Endothelial cell of umbilical vein (primary cell): ENCODE data around the gene MAN2B2. TPM values are rescaled to one million over a fixed set of nuclear protein-coding genes. Genes with fewer than 3 reads are reported as not detected.

Source experiments
- BruUV-seq: library from RNA; stranded (reverse); fragments of 400-500 nt; replicated peaks from 2 replicates; lab custom pipeline; 2021; lab: Mats Ljungman, UMichigan
- CTCF ChIA-PET: fragments of 300-600, 350-600 bp; sonication (Branson Sonifier 250); formaldehyde crosslinking; loops from one replicate; lab custom pipeline; 2021; ENCODE audit warnings: antibody characterized with exemption, inconsistent platforms; lab: Charles Lee
- POLR2A ChIA-PET: fragments of 300-600, 350-600 bp; sonication (Branson Sonifier 250); formaldehyde crosslinking; loops from one replicate; lab custom pipeline; 2021; ENCODE audit warnings: antibody characterized with exemption, inconsistent platforms; lab: Charles Lee
- DNase-seq: peaks from one replicate; pipeline ENCODE4 v3.0.0-alpha.2; 2011; ENCODE audit warnings: low read depth, low spot score
- FAIRE-seq: peaks from 2 replicates; lab custom pipeline; 2011; peaks lifted over from hg19 to GRCh38; lab: Jason Lieb, UNC
- H2AFZ ChIP-seq: 2 replicates; pipeline ENCODE4 v1.6.0; 2012; ENCODE audit warnings: low read depth, low read length, control low read depth, inconsistent platforms
- H3K27ac ChIP-seq: 2 replicates; pipeline ENCODE4 v1.5.1; 2011; ENCODE audit warnings: low read depth, mild to moderate bottlenecking, control low read depth, low read length, moderate library complexity; ENCODE audit not compliant: insufficient read depth
- H3K27me3 ChIP-seq, 2 experiments: 2 replicates each; pipeline versions ENCODE4 v1.6.0 to v1.6.1; 2011; ENCODE audit warnings: low read length in 2 of 2, mixed read lengths in 1 of 2; ENCODE audit not compliant: control insufficient read depth in 2 of 2, insufficient read depth in 2 of 2
- H3K36me3 ChIP-seq, 2 experiments: 2 replicates in 1 of 2; 3 replicates in 1 of 2; pipeline ENCODE4 v1.5.1; 2011; ENCODE audit warnings: low read length in 2 of 2, mild to moderate bottlenecking in 1 of 2, moderate library complexity in 1 of 2; ENCODE audit not compliant: control insufficient read depth in 2 of 2, insufficient read depth in 2 of 2; ENCODE audit errors: extremely low read depth in 1 of 2
- H3K4me1 ChIP-seq: 3 replicates; pipeline ENCODE4 v1.5.1; 2011; ENCODE audit warnings: mild to moderate bottlenecking, low read length; ENCODE audit not compliant: control insufficient read depth, insufficient read depth; ENCODE audit errors: extremely low read depth
- H3K4me2 ChIP-seq: 2 replicates; pipeline ENCODE4 v1.6.1; 2011; ENCODE audit warnings: low read length, control low read depth, mixed read lengths; ENCODE audit not compliant: insufficient read depth
- H3K4me3 ChIP-seq, 3 experiments: fragments of 200-600 bp in 1 of 3; sonication (generic), shearing (Covaris generic) in 1 of 3; replicated peaks in 1 of 3; 2 replicates each; pipeline ENCODE4 v1.5.1; 2011 to 2016; ENCODE audit warnings: control low read depth in 3 of 3, low read length in 3 of 3, mild to moderate bottlenecking in 2 of 3, inconsistent platforms in 1 of 3, low read depth in 1 of 3, moderate library complexity in 1 of 3; ENCODE audit not compliant: insufficient read depth in 1 of 3
- H3K79me2 ChIP-seq: 2 replicates; pipeline ENCODE4 v1.6.0; 2012; ENCODE audit warnings: low read length, inconsistent platforms; ENCODE audit not compliant: control insufficient read depth, insufficient read depth
- H3K9ac ChIP-seq: replicated peaks from 2 replicates; pipeline ENCODE3; 2011; ENCODE audit warnings: low read length, control low read depth; ENCODE audit not compliant: insufficient read depth; ENCODE audit errors: extremely low read depth
- H3K9me1 ChIP-seq: replicated peaks from 3 replicates; pipeline ENCODE4 v1.6.0; 2011; ENCODE audit warnings: mild to moderate bottlenecking, low read length; ENCODE audit not compliant: control insufficient read depth, insufficient read depth; ENCODE audit errors: extremely low read depth
- H3K9me3 ChIP-seq: replicated peaks from 2 replicates; pipeline ENCODE4 v1.5.1; 2012; ENCODE audit warnings: low read length, inconsistent platforms; ENCODE audit not compliant: control insufficient read depth, insufficient read depth
- H4K20me1 ChIP-seq: replicated peaks from 2 replicates; pipeline ENCODE3; 2011; ENCODE audit warnings: mild to moderate bottlenecking, low read length; ENCODE audit not compliant: control insufficient read depth, insufficient read depth; ENCODE audit errors: extremely low read depth
- CTCF ChIP-seq, 2 donors: IDR thresholded peaks; 1 replicate in 1 of 2; 2 replicates in 1 of 2; pipeline ENCODE4 v1.5.1; 2011; ENCODE audit warnings: low read length in 2 of 2, mild to moderate bottlenecking in 2 of 2, moderate library complexity in 2 of 2, control low read depth in 1 of 2, inconsistent platforms in 1 of 2, low read depth in 1 of 2; ENCODE audit not compliant: insufficient read depth in 1 of 2; ENCODE audit errors: extremely low read depth in 1 of 2
- EZH2 ChIP-seq: IDR thresholded peaks from 2 replicates; pipeline ENCODE4 v1.6.1; 2012; ENCODE audit warnings: borderline replicate concordance, low read depth, mild to moderate bottlenecking, moderate library complexity, low read length, inconsistent platforms; ENCODE audit not compliant: severe bottlenecking
- FOS ChIP-seq: IDR thresholded peaks from 2 replicates; pipeline ENCODE4 v1.6.1; 2011; ENCODE audit warnings: mild to moderate bottlenecking, low read length, moderate library complexity, borderline replicate concordance; ENCODE audit not compliant: insufficient read depth
- GATA2 ChIP-seq: IDR thresholded peaks from 2 replicates; pipeline ENCODE4 v1.7.0; 2011; ENCODE audit warnings: low read depth, mild to moderate bottlenecking, moderate library complexity, mixed read lengths, low read length; ENCODE audit not compliant: insufficient read length, insufficient read depth
- JUN ChIP-seq: IDR thresholded peaks from 2 replicates; pipeline ENCODE4 v1.6.1; 2011; ENCODE audit warnings: borderline replicate concordance, low read depth; ENCODE audit not compliant: insufficient read length, insufficient read depth
- MAX ChIP-seq: IDR thresholded peaks from 2 replicates; pipeline ENCODE4 v1.6.1; 2011; ENCODE audit not compliant: insufficient read depth, insufficient read length
- MYC ChIP-seq: IDR thresholded peaks from one replicate; pipeline ENCODE4 v1.6.1; 2011; ENCODE audit warnings: mild to moderate bottlenecking, low read depth, low read length
- POLR2A ChIP-seq: IDR thresholded peaks from 2 replicates; pipeline ENCODE4 v1.6.1; 2012; ENCODE audit warnings: low read depth, mild to moderate bottlenecking, control low read depth, low read length
- POLR2AphosphoS5 ChIP-seq: IDR thresholded peaks from 2 replicates; pipeline ENCODE4 v1.6.1; 2012; ENCODE audit warnings: low read depth, mild to moderate bottlenecking, control low read depth, low read length, moderate library complexity; ENCODE audit not compliant: insufficient read depth
- dilution Hi-C: fragments of 300-500 bp; cut with MboI; formaldehyde crosslinking; loops from one replicate; pipeline ENCODE4 v1.15.0; 2019; ENCODE audit warnings: low sequenced_read_pairs; ENCODE audit not compliant: extremely low pct_ligation_motif_present
- intact Hi-C: fragments of 100-400 bp; cut with micrococcal nuclease; formaldehyde crosslinking; loops from one replicate; pipeline ENCODE4 v1.10.0; 2022
- polyA plus RNA-seq, 4 experiments: library from polyadenylated mRNA; depleted of rRNA in 3 of 4; stranded (reverse) in 3 of 4; unstranded in 1 of 4; fragments of >200 nt; gene quantifications; 2 replicates each; pipeline versions ENCODE4 v1.2.1 to v1.2.3, GENCODE V29; 2011 to 2012; ENCODE audit warnings: missing spikeins in 1 of 4
- total RNA-seq: library from RNA; stranded (reverse); gene quantifications from 2 replicates; pipeline ENCODE4 v1.2.3, GENCODE V29; 2021

The MAN2B2 gene
- total and polyA plus RNA-seq, 2 donors (not counting 3 experiments of a cell fraction or from before 2014, with no cell fraction given), result 15.7 to 25.1 TPM

DNA sequence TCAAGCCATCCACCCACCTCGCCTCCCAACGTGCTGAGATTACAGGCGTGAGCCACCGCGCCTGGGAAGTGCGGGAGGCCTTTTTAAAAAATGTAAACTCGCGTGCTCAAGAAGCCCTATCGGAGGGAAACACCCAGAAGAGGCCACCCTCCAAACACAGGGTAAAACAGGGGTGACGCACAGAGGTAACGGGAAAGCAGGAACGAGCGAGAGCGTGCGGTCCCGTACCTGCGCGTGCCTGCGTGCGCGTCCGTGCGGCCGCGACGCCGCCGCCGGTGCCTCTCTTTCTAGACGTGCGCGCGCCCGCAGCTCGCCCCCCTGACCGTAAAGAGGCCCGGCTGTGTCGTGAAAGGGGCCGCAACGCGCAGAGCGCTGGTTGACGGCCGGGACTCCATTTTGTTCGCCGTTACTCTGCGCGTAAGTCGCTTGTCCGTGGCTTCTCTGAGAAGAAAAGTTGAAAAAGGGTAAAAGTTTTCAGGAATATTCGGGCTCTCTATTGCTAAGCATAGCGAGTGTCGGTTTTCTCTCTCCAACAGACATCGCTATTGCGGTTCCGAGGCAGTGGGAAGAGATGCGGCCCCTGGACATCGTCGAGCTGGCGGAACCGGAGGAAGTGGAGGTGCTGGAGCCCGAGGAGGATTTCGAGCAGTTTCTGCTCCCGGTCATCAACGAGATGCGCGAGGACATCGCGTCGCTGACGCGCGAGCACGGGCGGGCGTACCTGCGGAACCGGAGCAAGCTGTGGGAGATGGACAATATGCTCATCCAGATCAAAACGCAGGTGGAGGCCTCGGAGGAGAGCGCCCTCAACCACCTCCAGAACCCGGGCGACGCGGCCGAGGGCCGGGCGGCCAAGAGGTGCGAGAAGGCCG lies 65.5 kb downstream of the MAN2B2 start, which contains the start of gene MRFAP1:
MRFAP1 (plus strand) TSS at position 394 of the 872 bp plus-strand sequence; CDS start at position 572, 178 bp downstream.
- TSS peak; percentile 82 for BruUV-seq
- Histone ChIP-seq H3K9me1 (no peaks in the 10 kb centered on the region), H3K36me3 (peaks cover 5 to 13% of the 10 kb centered on the region in 2 experiments), H2AFZ (peak within 1 kb of the TSS; percentile 99), H4K20me1 (peaks cover 5% of the 10 kb centered on the region), H3K4me2 (peak within 1 kb of the TSS; percentile 95), H3K9me3 (no peaks in the 10 kb centered on the region), H3K79me2 (peaks cover 25% of the 10 kb centered on the region), H3K27ac (peak within 1 kb of the TSS; percentile 93), H3K27me3 (no peaks in the 10 kb centered on the region), H3K4me3 (peak within 1 kb of the TSS; percentile 80 to 98 (median 97)), H3K4me1 (peaks cover 11% of the 10 kb centered on the region), H3K9ac (peak within 1 kb of the TSS; percentile 96)
- CTCF ChIA-PET, result interaction anchor here (0.6 to 2.2 kb wide), 8 partner anchors 10 to 233 kb away, joined by 3 to 6 read pairs (median 3); partner anchors contain the start of genes BLOC1S4 and MRFAP1L1
- intact Hi-C loops, result loop anchor here (1.0 kb wide), 4 partner anchors 33 to 428 kb away; partner anchors contain the start of genes GRPEL1, MAN2B2 and MRFAP1L1
- POLR2A ChIA-PET, result interaction anchor here (0.5 to 1.5 kb wide), 4 partner anchors 33 to 69 kb away, joined by 3 to 7 read pairs (median 4); partner anchors contain the start of genes MAN2B2 and MRFAP1L1
- peak; percentile 94 for FAIRE-seq
- dilution Hi-C loops, result no loop called here
- DNase-seq, result peak; percentile 96
- no peak for TF ChIP-seq MYC
- no peak for TF ChIP-seq GATA2
- TF ChIP-seq POLR2A, result peak; percentile 89
- no peak for TF ChIP-seq CTCF (IDR thresholded peaks at IDR 0.05; ENCODE audit: extremely low read depth in 1 of 2, insufficient read depth in 1 of 2, low read depth in 1 of 2, low read length in 2 of 2)
- no peak for TF ChIP-seq JUN
- TF ChIP-seq EZH2, result no peak
- TF ChIP-seq POLR2AphosphoS5, result peak; percentile 80
- peak; percentile 8 for TF ChIP-seq MAX
- no peak for TF ChIP-seq FOS
